Kasumi-1 (cell line): ENCODE data around the gene CFAP45.
A peak's percentile ranks its signal among the peaks of the same experiment; 100 is the strongest.

Source experiments
- DNase-seq, 2 experiments: peaks; one replicate each; lab custom pipeline; 2025; lab: John Stamatoyannopoulos, UW

Gene CFAP45

DNA sequence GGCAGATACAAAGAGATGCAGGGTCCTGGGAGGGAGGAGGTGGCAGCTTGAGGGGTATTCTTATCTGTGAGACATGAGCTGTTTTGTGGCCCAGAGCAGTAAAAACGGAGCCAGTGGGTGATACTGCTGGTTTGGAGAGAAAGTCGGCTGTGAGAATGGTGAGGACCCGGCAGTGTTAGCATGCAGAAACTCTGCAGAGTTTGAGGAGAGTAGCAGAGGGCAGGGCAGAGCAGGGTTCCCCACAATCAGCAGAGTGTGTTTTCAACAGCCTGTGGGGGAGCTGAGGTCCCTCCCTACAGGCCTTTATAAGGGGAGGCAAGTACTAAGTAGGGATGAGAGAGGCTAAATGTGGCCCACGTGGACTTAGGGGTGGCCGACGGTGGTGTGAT lies 72.9 kb downstream of the CFAP45 start:
- no peak for DNase-seq

DNA sequence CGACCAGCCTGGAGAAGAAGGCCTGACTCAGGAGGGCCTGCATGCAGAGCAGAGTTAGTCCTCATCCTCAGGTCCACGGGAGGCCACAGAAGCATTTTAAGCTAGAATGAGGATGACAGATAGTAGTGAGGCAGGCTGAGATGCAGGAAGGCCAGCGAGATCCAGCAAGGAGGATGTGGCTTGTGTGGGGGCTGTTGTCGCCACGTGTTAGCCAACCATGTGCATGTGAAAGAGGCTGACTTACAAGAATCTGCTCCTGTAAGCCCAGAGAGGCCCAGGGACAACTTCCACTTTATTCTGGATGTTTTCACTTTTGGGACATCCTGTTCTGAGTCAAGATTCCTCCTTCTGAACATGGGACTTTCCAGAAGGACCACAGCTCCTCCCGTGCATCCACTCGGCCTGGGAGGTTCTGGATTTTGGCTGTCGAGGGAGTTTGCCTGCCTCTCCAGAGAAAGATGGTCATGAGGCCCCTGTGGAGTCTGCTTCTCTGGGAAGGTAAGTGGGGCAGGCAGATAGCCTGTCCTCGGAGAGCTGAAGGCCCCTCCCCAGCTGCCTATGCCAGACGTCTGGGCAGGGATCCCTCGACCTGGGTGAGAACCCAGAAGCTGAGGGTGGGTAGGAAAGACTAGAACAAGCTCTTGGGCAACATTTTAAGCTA lies 73.4 kb downstream of the CFAP45 start, which contains the start of gene SLAMF8:
Gene SLAMF8, plus strand, starts transcription at position 433 of the 661 bp plus-strand sequence. Its CDS starts 26 bp downstream, at position 459.
- peak; percentile 32 to 51 for DNase-seq

DNA sequence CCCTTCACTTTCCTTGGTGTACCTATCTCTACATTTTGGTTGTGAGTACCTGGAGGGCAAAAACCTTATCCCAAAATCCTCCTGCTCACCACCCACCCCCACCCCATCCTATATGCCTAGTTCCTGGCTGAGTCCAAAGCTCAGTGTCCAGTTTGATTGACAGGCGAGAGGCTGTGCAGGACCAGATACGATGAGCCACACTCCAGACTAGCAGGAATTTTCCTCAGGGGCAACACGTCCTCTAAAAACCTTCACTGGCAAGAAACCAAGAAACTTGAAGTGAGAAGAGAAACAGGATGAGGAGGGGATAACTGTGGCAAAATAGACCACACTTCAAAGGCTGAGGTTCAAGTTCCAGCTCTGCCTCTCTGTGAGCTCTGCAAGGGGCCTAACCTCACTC lies 74.4 kb downstream of the CFAP45 start:
- no peak for DNase-seq

DNA sequence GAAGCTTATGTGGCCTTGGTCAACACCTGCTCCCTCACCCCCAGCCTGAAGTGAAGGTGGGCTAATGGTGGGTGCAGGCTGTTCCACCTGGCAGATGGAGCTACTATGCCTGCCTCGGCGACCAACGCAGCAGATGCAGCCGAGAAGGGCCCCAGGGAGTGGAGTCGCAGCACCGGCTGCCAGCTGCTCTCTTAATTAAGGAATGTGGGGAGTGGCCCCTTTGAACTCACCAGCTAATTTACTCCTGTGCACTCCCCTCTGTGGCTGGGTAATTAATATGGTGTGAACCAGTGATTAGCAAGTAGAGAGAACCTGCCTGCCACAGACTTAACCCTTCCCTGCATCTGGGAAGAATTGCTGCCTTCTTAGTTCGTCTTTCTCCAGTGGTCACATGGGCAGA lies 76.6 kb downstream of the CFAP45 start:
- DNase-seq, result no peak
